Esophagus squamous epithelium (tissue), 4 donors: ENCODE results near the gene CTXN1.

ENCODE experiments used
- CTCF ChIP-seq, 6 experiments: fragments of 450-650 bp in 4 of 6; fragments of 200-600 bp in 2 of 6; sonication (generic) in 2 of 6; IDR thresholded peaks; one replicate each; pipeline ENCODE4 v1.5.1; 2016 to 2019; ENCODE audit warnings: antibody characterized with exemption in 6 of 6, mild to moderate bottlenecking in 4 of 6, moderate library complexity in 4 of 6
- POLR2A ChIP-seq, 4 donors: fragments of 450-650 bp; IDR thresholded peaks; one replicate each; pipeline ENCODE4 v1.6.1; 2017; ENCODE audit warnings: antibody characterized with exemption in 4 of 4, mild to moderate bottlenecking in 4 of 4, moderate library complexity in 3 of 4

DNA sequence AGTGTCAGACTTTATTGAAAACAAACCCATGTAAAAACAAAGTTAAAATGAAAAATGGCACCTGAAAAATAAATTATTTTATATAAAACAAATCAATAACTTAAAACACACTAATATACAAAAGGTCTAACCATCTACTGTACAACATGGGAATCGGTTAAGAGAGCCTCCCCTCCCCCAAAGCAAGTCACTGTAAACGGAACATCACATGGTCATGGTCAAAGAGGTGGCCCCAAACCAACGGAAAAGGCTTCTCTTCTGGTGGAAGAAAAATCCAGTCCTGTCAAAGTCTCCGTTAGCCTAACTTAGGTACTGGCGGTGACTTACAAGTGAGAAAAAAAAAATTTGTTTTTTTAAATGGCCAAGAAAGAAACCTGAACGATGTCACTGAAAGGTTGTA is 33.3 kb upstream of the CTXN1 start:
- no peak for TF ChIP-seq CTCF (IDR thresholded peaks at IDR 0.05)
- no peak for TF ChIP-seq POLR2A (IDR thresholded peaks at IDR 0.05)
